Keratinocyte (primary cell): ENCODE measurements around the gene DGKI.

Source experiments
- EZH2 ChIP-seq: IDR thresholded peaks from one replicate; pipeline ENCODE4 v1.6.1; 2012; ENCODE audit warnings: inconsistent platforms, mild to moderate bottlenecking, low read length, moderate library complexity
- TF ChIP-seq, protein P1 (sequence below), 3 experiments: IDR thresholded peaks in 1 of 3; conservative IDR thresholded peaks in 1 of 3; optimal IDR thresholded peaks in 1 of 3; 2 replicates in 2 of 3; 3 replicates in 1 of 3; pipeline versions ENCODE3 to v1.5.1; 2011; ENCODE audit warnings: low read length in 3 of 3, mild to moderate bottlenecking in 3 of 3, moderate library complexity in 2 of 3, control low read depth in 1 of 3, inconsistent platforms in 1 of 3; ENCODE audit not compliant: insufficient read depth in 2 of 3; ENCODE audit errors: extremely low read depth in 1 of 3

DNA sequence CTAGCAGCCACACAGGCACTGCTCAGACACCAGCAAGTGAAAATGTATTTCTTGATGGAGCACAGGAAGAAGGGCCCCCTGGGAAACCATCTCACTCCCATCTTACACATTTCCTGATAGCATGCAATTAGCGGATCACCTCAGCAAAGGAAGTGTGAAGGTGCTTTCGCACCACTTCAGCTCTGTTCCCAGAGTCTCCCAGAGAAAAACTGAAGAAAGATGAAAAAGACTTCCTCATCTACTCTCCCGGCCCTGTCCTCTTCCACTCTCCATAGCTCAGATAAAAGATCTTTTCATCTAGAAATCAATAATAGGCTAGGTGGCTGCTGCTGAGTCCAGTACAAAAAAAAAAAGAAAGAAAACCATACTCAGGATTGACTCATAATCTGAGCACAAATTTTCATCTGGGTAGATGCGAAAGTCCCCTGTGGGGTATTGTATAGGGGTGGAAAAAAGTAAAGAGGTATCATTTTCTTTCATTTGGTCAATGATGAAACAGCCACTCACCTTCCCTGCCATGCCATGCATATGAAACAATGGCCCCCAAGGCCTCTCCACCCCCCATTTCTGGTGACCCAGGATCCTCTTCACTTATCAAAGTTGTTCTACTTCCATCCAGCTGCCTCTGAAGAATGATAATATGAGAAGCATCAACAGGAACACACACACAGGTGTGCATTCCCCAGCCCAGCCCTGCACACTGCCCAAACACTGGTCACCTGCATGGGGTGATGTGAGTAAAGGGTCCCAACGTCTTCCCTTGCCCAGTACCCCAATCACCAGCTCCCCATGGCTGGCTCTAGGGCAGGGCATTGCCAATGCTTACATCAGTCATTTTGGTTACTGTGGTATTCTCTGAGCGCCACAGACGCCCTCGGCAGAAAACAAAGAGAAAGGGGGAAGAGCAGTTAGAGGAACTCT is 48.8 kb upstream of the DGKI start:
- no peak for TF ChIP-seq EZH2
- TF ChIP-seq, protein P1, sequence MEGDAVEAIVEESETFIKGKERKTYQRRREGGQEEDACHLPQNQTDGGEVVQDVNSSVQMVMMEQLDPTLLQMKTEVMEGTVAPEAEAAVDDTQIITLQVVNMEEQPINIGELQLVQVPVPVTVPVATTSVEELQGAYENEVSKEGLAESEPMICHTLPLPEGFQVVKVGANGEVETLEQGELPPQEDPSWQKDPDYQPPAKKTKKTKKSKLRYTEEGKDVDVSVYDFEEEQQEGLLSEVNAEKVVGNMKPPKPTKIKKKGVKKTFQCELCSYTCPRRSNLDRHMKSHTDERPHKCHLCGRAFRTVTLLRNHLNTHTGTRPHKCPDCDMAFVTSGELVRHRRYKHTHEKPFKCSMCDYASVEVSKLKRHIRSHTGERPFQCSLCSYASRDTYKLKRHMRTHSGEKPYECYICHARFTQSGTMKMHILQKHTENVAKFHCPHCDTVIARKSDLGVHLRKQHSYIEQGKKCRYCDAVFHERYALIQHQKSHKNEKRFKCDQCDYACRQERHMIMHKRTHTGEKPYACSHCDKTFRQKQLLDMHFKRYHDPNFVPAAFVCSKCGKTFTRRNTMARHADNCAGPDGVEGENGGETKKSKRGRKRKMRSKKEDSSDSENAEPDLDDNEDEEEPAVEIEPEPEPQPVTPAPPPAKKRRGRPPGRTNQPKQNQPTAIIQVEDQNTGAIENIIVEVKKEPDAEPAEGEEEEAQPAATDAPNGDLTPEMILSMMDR (optimal IDR thresholded peaks at IDR 0.05 in 1 of 3, IDR thresholded peaks at IDR 0.05 in 1 of 3, conservative IDR thresholded peaks at IDR 0.05 in 1 of 3; ENCODE audit: extremely low read depth in 1 of 3, insufficient read depth in 2 of 3, low read length in 3 of 3): no peak
